IMR-90 (cell line): ENCODE measurements around the gene NRCAM. TPM values are rescaled to one million over a fixed set of nuclear protein-coding genes. Genes with fewer than 3 reads are reported as not detected.

ENCODE experiments used
- ATAC-seq: fragments of 200-7000 bp; cut with Tn5 transposase; 2 replicates; pipeline ENCODE4 v1.9.1; 2020; ENCODE audit warnings: low read depth, mild to moderate bottlenecking, moderate library complexity
- BruUV-seq: library from RNA; stranded (reverse); fragments of 400-500 nt; replicated peaks from 2 replicates; lab custom pipeline; 2021; lab: Mats Ljungman, UMichigan
- CTCF ChIA-PET: fragments of 300-600 bp; formaldehyde crosslinking; extraction: SDS; loops from one replicate; lab custom pipeline; 2021; ENCODE audit warnings: antibody characterized with exemption; lab: Yijun Ruan, JAX
- POLR2A ChIA-PET: fragments of 300-600 bp; sonication (Branson Sonifier 250); formaldehyde crosslinking; loops from one replicate; lab custom pipeline; 2022; ENCODE audit warnings: antibody characterized with exemption; ENCODE audit not compliant: unreplicated experiment; lab: Charles Lee
- DNase-seq: peaks from one replicate; pipeline ENCODE4 v3.0.0; 2013
- H2AFZ ChIP-seq: replicated peaks from 2 replicates; pipeline ENCODE3; 2013; ENCODE audit warnings: low read length, mild to moderate bottlenecking; ENCODE audit not compliant: poor library complexity
- H2AK5ac ChIP-seq: 2 replicates; pipeline ENCODE4 v1.6.1; 2013; ENCODE audit warnings: low read depth, low read length, inconsistent platforms
- H2AK9ac ChIP-seq: replicated peaks from 2 replicates; pipeline ENCODE3; 2013; ENCODE audit warnings: mild to moderate bottlenecking, low read depth, low read length, moderate library complexity; ENCODE audit not compliant: poor library complexity
- H2BK120ac ChIP-seq: 2 replicates; pipeline ENCODE4 v1.6.1; 2013; ENCODE audit warnings: low read depth, low read length, inconsistent platforms
- H2BK15ac ChIP-seq: 3 replicates; pipeline ENCODE4 v1.6.1; 2013; ENCODE audit warnings: low read depth, low read length, inconsistent platforms
- H2BK20ac ChIP-seq: 2 replicates; pipeline ENCODE4 v1.6.1; 2013; ENCODE audit warnings: low read depth, mild to moderate bottlenecking, inconsistent platforms, low read length, moderate library complexity
- H2BK5ac ChIP-seq: 2 replicates; pipeline ENCODE4 v1.6.1; 2013; ENCODE audit warnings: mild to moderate bottlenecking, low read depth, low read length, inconsistent platforms; ENCODE audit not compliant: poor library complexity, severe bottlenecking
- H3K14ac ChIP-seq: replicated peaks from 2 replicates; pipeline ENCODE4 v1.6.1; 2013; ENCODE audit warnings: low read depth, low read length, inconsistent platforms
- H3K18ac ChIP-seq: 2 replicates; pipeline ENCODE4 v1.6.1; 2013; ENCODE audit warnings: low read depth, low read length, control low read depth
- H3K23ac ChIP-seq: 2 replicates; pipeline ENCODE4 v1.6.1; 2013; ENCODE audit warnings: low read depth, low read length, inconsistent platforms
- H3K27ac ChIP-seq: 2 replicates; pipeline ENCODE4 v1.5.1; 2013; ENCODE audit warnings: mild to moderate bottlenecking, control low read depth, low read length; ENCODE audit not compliant: insufficient read depth
- H3K27me3 ChIP-seq: 2 replicates; pipeline ENCODE4 v1.6.1; 2013; ENCODE audit warnings: low read length; ENCODE audit not compliant: control insufficient read depth, insufficient read depth
- H3K36me3 ChIP-seq: 2 replicates; pipeline ENCODE4 v1.6.1; 2013; ENCODE audit warnings: low read length, mixed read lengths; ENCODE audit not compliant: control insufficient read depth, insufficient read depth
- H3K4ac ChIP-seq: 2 replicates; pipeline ENCODE4 v1.6.1; 2013; ENCODE audit warnings: low read depth, low read length, inconsistent platforms
- H3K4me1 ChIP-seq: 2 replicates; pipeline ENCODE4 v1.6.1; 2013; ENCODE audit warnings: low read length, mixed read lengths; ENCODE audit not compliant: control insufficient read depth, insufficient read depth
- H3K4me2 ChIP-seq: 2 replicates; pipeline ENCODE4 v1.6.1; 2013; ENCODE audit warnings: low read depth, mild to moderate bottlenecking, control low read depth, low read length, moderate library complexity
- H3K4me3 ChIP-seq: 2 replicates; pipeline ENCODE4 v1.5.1; 2013; ENCODE audit warnings: low read depth, mild to moderate bottlenecking, control low read depth, low read length, moderate library complexity; ENCODE audit not compliant: insufficient read depth
- H3K56ac ChIP-seq: 2 replicates; pipeline ENCODE4 v1.6.1; 2013; ENCODE audit warnings: low read length, inconsistent platforms; ENCODE audit not compliant: insufficient read depth; ENCODE audit errors: extremely low read depth
- H3K79me1 ChIP-seq, 2 experiments: 2 replicates each; pipeline ENCODE4 v1.6.1; 2013; ENCODE audit warnings: low read length in 2 of 2, inconsistent platforms in 1 of 2, low read depth in 1 of 2
- H3K9ac ChIP-seq: 2 replicates; pipeline ENCODE4 v1.6.1; 2013; ENCODE audit warnings: low read depth, low read length, control low read depth
- H3K9me1 ChIP-seq: 2 replicates; pipeline ENCODE4 v1.6.1; 2013; ENCODE audit warnings: low read length, inconsistent platforms; ENCODE audit not compliant: insufficient read depth
- H3K9me3 ChIP-seq: 2 replicates; pipeline ENCODE4 v1.6.1; 2013; ENCODE audit warnings: low read length; ENCODE audit not compliant: control insufficient read depth, insufficient read depth
- H4K20me1 ChIP-seq: 2 replicates; pipeline ENCODE4 v1.6.1; 2013; ENCODE audit warnings: low read length, inconsistent platforms; ENCODE audit not compliant: insufficient read depth
- H4K5ac ChIP-seq: 2 replicates; pipeline ENCODE4 v1.6.1; 2013; ENCODE audit warnings: mild to moderate bottlenecking, low read depth, low read length, control low read depth
- H4K8ac ChIP-seq, 2 experiments: 2 replicates each; pipeline ENCODE4 v1.6.1; 2013; ENCODE audit warnings: low read depth in 2 of 2, low read length in 2 of 2, control low read depth in 1 of 2, inconsistent platforms in 1 of 2
- H4K91ac ChIP-seq: 2 replicates; pipeline ENCODE4 v1.6.1; 2013; ENCODE audit warnings: low read depth, low read length, inconsistent platforms; ENCODE audit not compliant: insufficient read depth
- BHLHE40 ChIP-seq: fragments of 150-350 bp; IDR thresholded peaks from 2 replicates; pipeline ENCODE4 v1.6.1; 2016; ENCODE audit warnings: mild to moderate bottlenecking, low read depth, low read length
- CEBPB ChIP-seq: IDR thresholded peaks from 2 replicates; pipeline ENCODE4 v1.6.1; 2012; ENCODE audit warnings: low read depth, low read length, improper control_type of control experiment
- CHD1 ChIP-seq: IDR thresholded peaks from 2 replicates; pipeline ENCODE4 v1.6.1; 2012; ENCODE audit warnings: low read depth, low read length, improper control_type of control experiment
- ELK1 ChIP-seq: fragments of 150-350 bp; IDR thresholded peaks from 2 replicates; pipeline ENCODE4 v1.6.1; 2016; ENCODE audit warnings: low read depth, mild to moderate bottlenecking, low read length, moderate library complexity, borderline replicate concordance
- MAZ ChIP-seq: IDR thresholded peaks from 2 replicates; pipeline ENCODE4 v1.6.1; 2012; ENCODE audit warnings: low read depth, mild to moderate bottlenecking, low read length, improper control_type of control experiment, moderate library complexity, borderline replicate concordance
- MXI1 ChIP-seq: IDR thresholded peaks from 2 replicates; pipeline ENCODE4 v1.6.1; 2012; ENCODE audit warnings: low read depth, mild to moderate bottlenecking, low read length, moderate library complexity, borderline replicate concordance
- NFE2L2 ChIP-seq: fragments of 150-350 bp; IDR thresholded peaks from 2 replicates; pipeline ENCODE4 v1.6.1; 2016; ENCODE audit warnings: low read depth, mild to moderate bottlenecking, low read length
- POLR2A ChIP-seq: IDR thresholded peaks from 2 replicates; pipeline ENCODE4 v1.6.1; 2012; ENCODE audit warnings: mild to moderate bottlenecking, low read depth, low read length
- RAD21 ChIP-seq: IDR thresholded peaks from 2 replicates; pipeline ENCODE4 v1.6.1; 2012; ENCODE audit warnings: low read length, improper control_type of control experiment
- RCOR1 ChIP-seq: IDR thresholded peaks from 2 replicates; pipeline ENCODE4 v1.6.1; 2012; ENCODE audit warnings: mild to moderate bottlenecking, low read length, improper control_type of control experiment; ENCODE audit not compliant: insufficient replicate concordance
- RFX5 ChIP-seq: IDR thresholded peaks from 2 replicates; pipeline ENCODE4 v1.8.0; 2012; ENCODE audit warnings: low read depth, mild to moderate bottlenecking, low read length, moderate library complexity
- SMC3 ChIP-seq: fragments of 150-350 bp; IDR thresholded peaks from 2 replicates; pipeline ENCODE4 v1.6.1; 2016; ENCODE audit warnings: low read depth, mild to moderate bottlenecking, antibody characterized with exemption, low read length, moderate library complexity
- WGBS, 2 experiments: methylation state at CpG; one replicate each; pipeline versions ENCODE4 v1.1.5 to v1.1.7; 2013; ENCODE audit warnings: missing lambda C conversion rate in 2 of 2; ENCODE audit not compliant: insufficient read length in 1 of 2; ENCODE audit errors: extremely low coverage in 2 of 2; 5-methylcytosine and 5-hydroxymethylcytosine counted together
- dilution Hi-C: fragments of 300-500 bp; cut with HindIII; formaldehyde crosslinking; loops from one replicate; pipeline ENCODE4 v1.14.3; 2018; ENCODE audit warnings: low sequenced_read_pairs; ENCODE audit not compliant: unreplicated experiment
- in situ Hi-C: fragments of 300-500 bp; cut with MboI; formaldehyde crosslinking; loops from 3 replicates; pipeline ENCODE4 v1.14.3; 2019; ENCODE audit warnings: low sequenced_read_pairs, inconsistent platforms, mixed read lengths
- intact Hi-C: fragments of 100-400 bp; cut with micrococcal nuclease; formaldehyde crosslinking; loops from 2 replicates; pipeline ENCODE4 v1.10.0; 2022
- polyA plus RNA-seq, 3 experiments: library from polyadenylated mRNA; depleted of rRNA; stranded (reverse); fragments of >200 nt; gene quantifications; 2 replicates each; pipeline ENCODE4 v1.2.3, GENCODE V29; 2012; ENCODE audit warnings: low replicate concordance in 1 of 3
- total RNA-seq: library from RNA; depleted of rRNA; stranded (reverse); fragments of >200 nt; gene quantifications from 2 replicates; pipeline ENCODE4 v1.2.3, GENCODE V29; 2012
- TF ChIP-seq, protein P1 (sequence below): fragments of 150-350 bp; IDR thresholded peaks from 2 replicates; pipeline ENCODE4 v1.6.1; 2017; ENCODE audit warnings: mild to moderate bottlenecking, antibody characterized with exemption, low read length, low read depth
- TF ChIP-seq, protein P2 (sequence below): conservative IDR thresholded peaks from 2 replicates; pipeline ENCODE4 v1.5.1; 2012; ENCODE audit warnings: mild to moderate bottlenecking, low read depth, low read length, improper control_type of control experiment

The NRCAM gene
- total and polyA plus RNA-seq, 2 of the 4 experiments (the other 2 are of a cell fraction): 0.46 to 1.1 TPM

- in situ Hi-C loops (loop anchor here (5.0 to 25.0 kb wide), 2 partner anchors 134 to 399 kb away; partner anchors contain the start of genes CBLL1 and LAMB1), dilution Hi-C loops (loop anchor here (25.0 kb wide), 1 partner anchor 124 kb away; the partner anchor contains the start of gene LAMB1), intact Hi-C loops (no loop called here)
- H3K4me3 ChIP-seq: no peak overlapping the region
- H4K5ac ChIP-seq: no peak overlapping the region
- no peak overlapping the region for H2AFZ ChIP-seq
- no peak overlapping the region for H4K8ac ChIP-seq
- no peaks in the 10 kb centered on the region for H3K79me1 ChIP-seq
- H3K18ac ChIP-seq: no peak overlapping the region
- BruUV-seq: no TSS peak
- no peak overlapping the region for H2AK5ac ChIP-seq
- H4K20me1 ChIP-seq: no peaks in the 10 kb centered on the region
- H4K91ac ChIP-seq: no peak overlapping the region
- TF ChIP-seq NFE2L2 (no peak), CHD1 (no peak), RAD21 (no peak), MXI1 (no peak), BHLHE40 (no peak), SMC3 (no peak), POLR2A (no peak), ELK1 (no peak), MAZ (no peak), CEBPB (no peak), RCOR1 (no peak), RFX5 (no peak)
- TF ChIP-seq, protein P1, sequence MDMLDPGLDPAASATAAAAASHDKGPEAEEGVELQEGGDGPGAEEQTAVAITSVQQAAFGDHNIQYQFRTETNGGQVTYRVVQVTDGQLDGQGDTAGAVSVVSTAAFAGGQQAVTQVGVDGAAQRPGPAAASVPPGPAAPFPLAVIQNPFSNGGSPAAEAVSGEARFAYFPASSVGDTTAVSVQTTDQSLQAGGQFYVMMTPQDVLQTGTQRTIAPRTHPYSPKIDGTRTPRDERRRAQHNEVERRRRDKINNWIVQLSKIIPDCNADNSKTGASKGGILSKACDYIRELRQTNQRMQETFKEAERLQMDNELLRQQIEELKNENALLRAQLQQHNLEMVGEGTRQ: no peak
- TF ChIP-seq, protein P2, sequence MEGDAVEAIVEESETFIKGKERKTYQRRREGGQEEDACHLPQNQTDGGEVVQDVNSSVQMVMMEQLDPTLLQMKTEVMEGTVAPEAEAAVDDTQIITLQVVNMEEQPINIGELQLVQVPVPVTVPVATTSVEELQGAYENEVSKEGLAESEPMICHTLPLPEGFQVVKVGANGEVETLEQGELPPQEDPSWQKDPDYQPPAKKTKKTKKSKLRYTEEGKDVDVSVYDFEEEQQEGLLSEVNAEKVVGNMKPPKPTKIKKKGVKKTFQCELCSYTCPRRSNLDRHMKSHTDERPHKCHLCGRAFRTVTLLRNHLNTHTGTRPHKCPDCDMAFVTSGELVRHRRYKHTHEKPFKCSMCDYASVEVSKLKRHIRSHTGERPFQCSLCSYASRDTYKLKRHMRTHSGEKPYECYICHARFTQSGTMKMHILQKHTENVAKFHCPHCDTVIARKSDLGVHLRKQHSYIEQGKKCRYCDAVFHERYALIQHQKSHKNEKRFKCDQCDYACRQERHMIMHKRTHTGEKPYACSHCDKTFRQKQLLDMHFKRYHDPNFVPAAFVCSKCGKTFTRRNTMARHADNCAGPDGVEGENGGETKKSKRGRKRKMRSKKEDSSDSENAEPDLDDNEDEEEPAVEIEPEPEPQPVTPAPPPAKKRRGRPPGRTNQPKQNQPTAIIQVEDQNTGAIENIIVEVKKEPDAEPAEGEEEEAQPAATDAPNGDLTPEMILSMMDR: no peak
- ChIA-PET POLR2A (no interaction called here), CTCF (interaction anchor here (0.6 kb wide), 1 partner anchor 13 kb away, joined by 3 read pairs; no protein-coding TSS in a partner anchor)
- H2BK5ac ChIP-seq: no peak overlapping the region
- H3K9me1 ChIP-seq: no peaks in the 10 kb centered on the region
- H3K27ac ChIP-seq: no peak overlapping the region
- no peak overlapping the region for H3K14ac ChIP-seq
- WGBS, 2 experiments: no CpG with 5 or more reads among the region's 4 CpGs
- H3K27me3 ChIP-seq: no peaks in the 10 kb centered on the region
- no peak overlapping the region for H2BK20ac ChIP-seq
- H3K9ac ChIP-seq: no peak overlapping the region
- no peak overlapping the region for H3K56ac ChIP-seq
- ATAC-seq: no peak
- H3K4me2 ChIP-seq: no peak overlapping the region
- H2BK15ac ChIP-seq: no peak overlapping the region
- H2AK9ac ChIP-seq: no peak overlapping the region
- peaks cover 2% of the 10 kb centered on the region; the same call in 1 of the 2 replicates for H3K4me1 ChIP-seq
- H3K23ac ChIP-seq: no peak overlapping the region
- no peaks in the 10 kb centered on the region for H3K9me3 ChIP-seq
- no peak for DNase-seq
- H2BK120ac ChIP-seq: no peak overlapping the region
- H3K36me3 ChIP-seq: no peaks in the 10 kb centered on the region
- no peak overlapping the region for H3K4ac ChIP-seq
Observed at GRCh38 chr7:108136191-108136688, 320.0 kb downstream of the NRCAM start.
